NB4 (cell line): ENCODE results near the gene ZFHX3.
A peak's percentile ranks its signal among the peaks of the same experiment; 100 is the strongest.

Experiments used
- DNase-seq: peaks from one replicate; pipeline ENCODE4 v3.0.0; 2010; ENCODE audit warnings: low read depth
- H3K4me3 ChIP-seq: one replicate; pipeline ENCODE4 v1.5.1; 2011; ENCODE audit warnings: mild to moderate bottlenecking, low read depth, low read length, moderate library complexity
- CTCF ChIP-seq: IDR thresholded peaks from one replicate; pipeline ENCODE4 v1.5.1; 2012; ENCODE audit warnings: low read depth, low read length
- MAX ChIP-seq: IDR thresholded peaks from 2 replicates; pipeline ENCODE4 v1.6.1; 2011; ENCODE audit warnings: low read depth, low read length
- MYC ChIP-seq: IDR thresholded peaks from 2 replicates; pipeline ENCODE4 v1.6.1; 2011; ENCODE audit warnings: low read depth, low read length
- POLR2A ChIP-seq: IDR thresholded peaks from 2 replicates; pipeline ENCODE4 v1.6.1; 2011; ENCODE audit warnings: mild to moderate bottlenecking; ENCODE audit not compliant: insufficient read length; ENCODE audit errors: extremely low read depth

ZFHX3 gene, protein sequence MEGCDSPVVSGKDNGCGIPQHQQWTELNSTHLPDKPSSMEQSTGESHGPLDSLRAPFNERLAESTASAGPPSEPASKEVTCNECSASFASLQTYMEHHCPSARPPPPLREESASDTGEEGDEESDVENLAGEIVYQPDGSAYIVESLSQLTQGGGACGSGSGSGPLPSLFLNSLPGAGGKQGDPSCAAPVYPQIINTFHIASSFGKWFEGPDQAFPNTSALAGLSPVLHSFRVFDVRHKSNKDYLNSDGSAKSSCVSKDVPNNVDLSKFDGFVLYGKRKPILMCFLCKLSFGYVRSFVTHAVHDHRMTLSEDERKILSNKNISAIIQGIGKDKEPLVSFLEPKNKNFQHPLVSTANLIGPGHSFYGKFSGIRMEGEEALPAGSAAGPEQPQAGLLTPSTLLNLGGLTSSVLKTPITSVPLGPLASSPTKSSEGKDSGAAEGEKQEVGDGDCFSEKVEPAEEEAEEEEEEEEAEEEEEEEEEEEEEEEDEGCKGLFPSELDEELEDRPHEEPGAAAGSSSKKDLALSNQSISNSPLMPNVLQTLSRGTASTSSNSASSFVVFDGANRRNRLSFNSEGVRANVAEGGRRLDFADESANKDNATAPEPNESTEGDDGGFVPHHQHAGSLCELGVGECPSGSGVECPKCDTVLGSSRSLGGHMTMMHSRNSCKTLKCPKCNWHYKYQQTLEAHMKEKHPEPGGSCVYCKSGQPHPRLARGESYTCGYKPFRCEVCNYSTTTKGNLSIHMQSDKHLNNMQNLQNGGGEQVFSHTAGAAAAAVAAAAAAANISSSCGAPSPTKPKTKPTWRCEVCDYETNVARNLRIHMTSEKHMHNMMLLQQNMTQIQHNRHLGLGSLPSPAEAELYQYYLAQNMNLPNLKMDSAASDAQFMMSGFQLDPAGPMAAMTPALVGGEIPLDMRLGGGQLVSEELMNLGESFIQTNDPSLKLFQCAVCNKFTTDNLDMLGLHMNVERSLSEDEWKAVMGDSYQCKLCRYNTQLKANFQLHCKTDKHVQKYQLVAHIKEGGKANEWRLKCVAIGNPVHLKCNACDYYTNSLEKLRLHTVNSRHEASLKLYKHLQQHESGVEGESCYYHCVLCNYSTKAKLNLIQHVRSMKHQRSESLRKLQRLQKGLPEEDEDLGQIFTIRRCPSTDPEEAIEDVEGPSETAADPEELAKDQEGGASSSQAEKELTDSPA (N-terminal part only)

DNA sequence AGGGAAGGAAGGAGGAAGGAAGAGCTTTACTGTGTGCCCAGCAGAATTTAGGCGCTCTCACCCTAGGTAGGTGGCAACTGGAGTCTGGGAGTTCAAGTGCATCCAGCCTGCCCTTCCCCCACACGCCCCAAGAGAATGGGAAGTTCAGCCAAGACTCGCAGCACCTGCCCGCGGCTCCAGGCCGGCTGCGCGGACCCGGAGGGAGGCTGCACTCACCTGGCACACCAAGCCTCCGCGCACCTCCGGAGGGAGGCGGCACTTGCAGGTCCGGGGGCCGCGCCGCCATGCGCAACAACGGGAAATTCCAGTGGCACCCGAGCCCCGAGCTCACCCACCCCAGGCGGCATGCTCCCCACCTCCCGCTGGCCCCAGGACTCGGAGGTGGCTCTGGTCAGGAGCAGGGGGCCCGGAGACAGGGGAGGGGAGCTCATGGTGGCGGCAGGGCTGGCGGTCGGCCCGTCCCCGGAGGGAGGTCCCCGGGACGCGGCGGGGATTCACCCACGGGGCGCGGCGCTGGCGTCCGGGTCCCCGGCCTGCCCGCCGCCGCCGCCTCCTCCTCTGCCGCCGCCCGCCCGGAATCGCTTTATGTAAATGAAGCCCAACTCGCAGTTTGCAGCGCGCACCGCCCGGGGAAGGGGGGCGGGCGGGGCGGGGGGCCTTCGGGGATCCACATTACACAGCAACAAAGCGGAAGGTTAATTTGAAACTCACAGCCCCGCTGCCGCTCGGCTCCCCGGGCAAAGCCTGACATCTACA is at the start of gene ZFHX3:
Gene ZFHX3, minus strand, starts transcription at position 593 of the 756 bp plus-strand sequence. CDS start 87,983 bp downstream, outside the sequence.
- peak; percentile 81 for DNase-seq
- H3K4me3 ChIP-seq: peak within 1 kb of the TSS; percentile 34
- TF ChIP-seq MYC: no peak
- no peak for TF ChIP-seq MAX
- TF ChIP-seq CTCF: no peak
- no peak for TF ChIP-seq POLR2A

DNA sequence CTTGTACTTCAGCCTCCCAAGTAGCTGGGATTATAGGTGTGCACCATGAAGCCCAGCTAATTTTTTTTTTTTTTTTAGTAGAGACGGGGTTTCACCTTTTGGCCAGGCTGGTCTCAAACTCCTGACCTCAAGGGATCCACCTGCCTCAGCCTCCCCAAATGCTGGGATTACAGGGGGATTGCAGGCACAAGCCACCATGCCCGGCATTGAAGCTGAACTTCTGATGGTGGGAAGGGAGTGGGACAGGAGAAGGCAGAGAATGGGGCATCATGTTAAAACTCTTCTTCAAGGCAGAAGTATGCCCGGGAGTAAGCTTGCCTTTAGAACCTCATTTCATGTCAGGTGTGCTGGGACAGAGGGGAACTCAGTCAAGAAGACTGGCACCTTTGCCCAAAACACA is 48.6 kb upstream of the ZFHX3 start:
- no peak for TF ChIP-seq MAX
- TF ChIP-seq POLR2A: no peak
- no peak for TF ChIP-seq CTCF
- no peak for TF ChIP-seq MYC
- H3K4me3 ChIP-seq: no peak overlapping the region
- no peak for DNase-seq

- no peak for DNase-seq
- TF ChIP-seq CTCF: no peak
- H3K4me3 ChIP-seq: no peak overlapping the region
Measured at GRCh38 chr16:73095885-73096421, 48.0 kb upstream of the ZFHX3 start.

GRCh38 chr16:73095142-73095820 is 47.4 kb upstream of the ZFHX3 start:
- no peak overlapping the region for H3K4me3 ChIP-seq

More at GRCh38 chr16:73095142-73095820, 47.4 kb upstream of the ZFHX3 start:
- no peak for DNase-seq
- TF ChIP-seq MYC (no peak), CTCF (no peak), MAX (no peak), POLR2A (no peak)
